Iris pigment epithelial cell (primary cell): ENCODE measurements around the gene INCENP.
"Not testable (repeated sequence)": the region's sequence is repeated elsewhere in the genome, so short reads cannot be mapped to it uniquely, and the experiment has no call there.

ENCODE experiments used
- DNase-seq: peaks from one replicate; pipeline ENCODE4 v3.0.0-alpha.2; 2011; ENCODE audit warnings: low read depth

INCENP gene

DNA sequence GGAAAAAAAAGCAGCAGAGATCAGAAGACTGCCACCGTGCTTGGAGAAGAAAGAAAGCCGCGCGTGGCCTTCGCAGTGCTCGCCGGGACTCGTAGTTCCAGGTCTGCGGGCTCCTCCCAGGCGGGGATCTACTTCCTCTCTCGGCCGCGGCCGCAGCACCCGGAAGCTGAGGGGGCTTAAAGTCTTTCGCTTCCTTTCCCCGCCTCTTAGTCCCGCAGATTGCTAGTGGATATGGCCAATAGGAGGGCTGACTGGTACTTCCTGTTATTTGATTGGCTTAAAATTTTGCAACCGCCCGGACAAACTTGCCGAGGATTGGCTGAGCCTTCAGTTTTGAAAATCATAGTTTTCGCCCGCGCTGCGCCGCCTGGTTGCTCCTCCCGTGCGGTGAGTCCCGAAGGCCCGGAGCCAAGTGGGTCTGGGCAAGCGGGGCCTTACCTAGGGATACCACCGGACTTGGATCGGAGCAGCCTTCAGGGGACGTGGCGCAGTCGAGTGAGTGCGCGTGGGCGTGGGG is at the start of gene INCENP:
Gene INCENP (plus strand): TSS at position 343 of the 517 bp plus-strand sequence. CDS start 4,151 bp downstream, outside the sequence.
- peak; percentile 99 for DNase-seq

DNA sequence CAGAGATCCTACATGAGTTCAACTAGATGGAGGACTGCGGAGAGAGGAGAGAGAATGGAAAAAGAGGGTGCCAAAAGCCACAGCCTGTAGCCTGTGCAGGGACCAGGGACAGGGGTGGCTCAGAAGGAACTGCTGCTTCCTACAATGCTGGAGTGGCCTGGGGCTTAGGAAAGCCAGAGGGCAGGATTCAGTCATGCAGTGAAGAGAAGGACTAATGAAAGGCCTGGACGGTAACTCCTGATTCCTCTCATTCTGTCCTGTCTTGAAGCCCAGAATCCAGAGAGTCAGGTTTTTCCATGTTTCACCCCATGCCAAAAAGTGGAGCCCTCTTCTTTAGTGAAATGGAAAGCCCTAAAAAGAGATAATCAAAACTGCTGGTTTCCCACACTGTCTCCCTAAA is 48.4 kb upstream of the INCENP start:
- DNase-seq, result no peak

DNA sequence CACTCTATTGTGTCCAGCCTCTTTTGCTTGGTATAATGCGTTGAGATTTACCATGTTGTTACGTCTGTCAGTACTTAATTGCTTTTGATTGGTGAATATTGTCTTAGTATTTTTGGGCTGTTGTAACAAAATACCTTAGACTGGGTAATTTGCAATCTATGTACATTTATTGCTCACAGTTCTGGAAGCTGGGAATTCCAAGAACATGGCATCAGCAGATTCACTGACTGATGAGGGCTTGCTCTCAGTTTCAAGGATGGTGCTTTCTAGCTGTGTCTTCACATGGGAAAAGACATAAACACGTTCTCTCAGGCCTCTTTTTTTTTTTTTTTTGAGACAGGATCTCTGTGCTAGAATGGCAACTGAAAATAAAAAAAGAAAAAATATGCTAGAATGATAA is 46.7 kb upstream of the INCENP start:
- DNase-seq, result no peak

DNA sequence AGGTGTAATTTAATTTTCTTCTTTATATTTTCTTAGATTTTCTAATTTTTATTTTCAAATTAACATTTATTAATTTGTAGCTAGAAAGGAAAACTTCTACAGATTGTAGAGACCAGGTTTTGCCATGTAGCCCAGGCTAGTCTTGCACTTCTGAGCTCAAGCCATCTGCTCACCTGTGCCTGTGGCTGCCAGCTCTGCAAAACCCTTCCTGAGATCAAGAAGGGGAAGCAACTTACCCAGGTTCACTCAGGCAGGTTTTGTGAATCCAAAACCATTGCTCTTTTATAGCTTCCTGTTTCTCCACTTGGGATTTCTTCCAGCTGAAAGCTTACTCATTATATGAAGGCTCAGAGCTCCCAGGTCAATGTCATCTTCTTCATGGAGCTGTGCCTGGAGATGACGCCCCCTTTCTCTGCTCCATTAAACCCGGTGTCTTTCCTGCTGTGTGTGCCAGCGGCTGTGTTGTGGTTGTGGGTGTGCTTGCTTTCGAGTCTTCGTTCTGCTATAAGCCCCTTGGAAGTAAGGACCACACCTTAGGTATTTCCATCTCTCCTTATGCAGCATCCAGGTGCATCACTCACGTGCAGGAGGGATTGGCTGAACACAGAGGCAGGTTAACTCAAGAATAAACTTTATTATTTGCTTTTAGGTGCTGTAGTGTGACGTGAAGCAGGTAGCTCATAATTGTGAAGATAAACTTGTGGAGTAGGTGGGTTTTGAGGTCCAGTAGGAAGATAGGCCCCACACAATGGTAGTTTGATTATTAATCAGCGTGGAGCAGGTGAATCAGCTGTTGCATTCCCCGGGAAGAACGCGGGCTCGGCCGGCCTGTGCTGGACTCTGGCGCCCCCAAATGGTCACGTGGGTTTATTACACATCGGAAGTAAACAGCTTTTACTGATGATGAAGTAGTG is 42.2 kb upstream of the INCENP start:
- DNase-seq, result peak; percentile 63

DNA sequence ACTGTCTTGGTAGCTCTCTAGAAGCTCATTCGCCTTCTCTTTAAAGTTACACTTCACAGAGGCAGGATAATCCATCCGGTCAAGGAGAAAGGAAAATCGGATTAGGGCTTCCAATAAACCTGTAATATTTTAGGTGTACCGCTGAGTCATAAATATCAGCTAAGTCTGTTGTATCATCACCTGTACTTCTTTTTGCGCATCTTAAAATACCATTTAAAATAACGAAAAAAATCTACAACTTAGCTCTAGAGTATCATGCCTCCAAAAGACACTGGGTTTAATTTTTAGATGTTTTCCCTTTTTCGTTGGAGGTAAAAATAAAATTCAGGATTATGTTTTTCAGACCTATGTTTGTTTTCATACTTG is 41.5 kb upstream of the INCENP start:
- no peak for DNase-seq

DNA sequence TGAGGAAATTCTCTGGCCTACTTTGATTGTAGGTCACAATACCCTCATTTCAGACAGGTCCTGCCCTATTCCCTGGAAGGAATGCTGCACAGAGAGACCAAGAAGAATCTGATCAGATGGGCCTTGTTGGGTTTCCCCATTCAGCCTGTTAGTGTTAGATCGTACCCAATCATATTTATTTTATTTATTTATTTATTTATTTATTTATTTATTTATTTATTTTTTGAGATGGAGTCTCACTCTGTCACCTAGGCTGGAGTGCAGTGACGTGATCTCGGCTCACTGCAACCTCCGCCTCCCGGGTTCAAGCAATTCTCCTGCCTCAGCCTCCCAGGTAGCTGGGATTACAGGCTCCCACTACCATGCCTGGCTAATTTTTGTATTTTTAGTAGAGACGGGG is 39.0 kb upstream of the INCENP start:
- not testable (repeated sequence) for DNase-seq

DNA sequence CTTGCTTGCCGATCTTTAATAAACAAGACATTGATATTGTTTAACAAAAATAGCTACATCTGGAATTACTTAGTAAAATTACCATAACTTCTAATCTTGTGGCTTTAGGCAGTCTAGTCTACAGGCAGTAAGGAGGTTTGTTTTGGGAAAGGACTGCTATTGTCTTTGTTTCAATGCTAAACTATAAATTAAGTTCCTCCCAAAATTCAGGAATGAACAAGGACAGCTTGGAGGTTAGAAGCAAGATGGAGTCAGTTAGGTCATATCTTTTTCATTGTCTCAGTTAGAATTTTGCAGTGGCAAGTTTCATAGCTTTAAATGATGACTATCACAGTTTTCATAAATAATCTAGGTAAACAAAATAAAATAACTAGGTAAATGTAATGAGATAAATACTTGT is 36.1 kb upstream of the INCENP start:
- DNase-seq, result no peak

DNA sequence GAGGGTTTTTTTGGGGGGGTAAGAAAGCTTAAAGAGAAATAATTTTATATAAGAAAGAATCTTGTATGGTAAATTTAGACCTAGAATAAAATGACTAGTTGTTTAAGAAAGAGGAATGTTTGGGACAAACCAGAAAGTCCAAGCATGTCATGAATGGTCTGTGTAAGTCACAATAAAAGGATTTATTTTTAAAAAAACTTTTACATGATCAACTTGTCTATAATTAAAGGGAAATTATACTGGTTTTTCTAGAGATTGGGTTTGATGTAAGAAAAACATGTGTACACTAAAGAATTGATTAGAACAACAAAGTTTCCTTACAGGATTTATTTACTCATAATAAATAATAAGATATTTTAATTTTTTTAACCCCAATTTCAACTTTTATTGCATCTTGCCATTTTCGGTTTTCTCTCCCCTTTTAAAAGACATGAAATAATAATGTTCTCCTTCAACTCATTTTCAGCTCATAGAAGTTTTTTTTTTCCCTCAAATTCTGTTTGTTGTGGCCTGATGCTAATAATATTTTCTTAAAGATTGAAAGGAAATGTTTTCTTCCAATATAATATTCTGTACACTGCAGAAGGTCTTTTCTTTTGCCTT is 35.4 kb upstream of the INCENP start:
- no peak for DNase-seq

DNA sequence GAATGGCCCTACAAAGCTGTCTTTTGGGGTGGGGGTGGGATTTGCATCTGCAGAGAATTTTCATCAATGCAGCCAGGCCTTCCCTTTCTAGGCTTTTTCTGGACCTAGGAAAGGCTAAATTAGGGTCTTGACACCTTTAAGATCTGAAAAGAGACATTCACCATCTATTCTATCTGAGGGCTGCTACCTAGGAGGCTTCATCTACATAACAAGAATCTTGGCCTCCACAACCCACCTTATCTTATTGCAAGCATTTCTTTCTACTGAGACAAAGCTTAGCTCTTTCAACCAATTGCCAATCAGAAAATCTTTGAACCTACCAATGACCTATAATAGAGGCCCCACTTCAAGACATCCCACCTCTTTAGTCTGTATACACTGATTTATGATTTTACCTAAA is 20.7 kb upstream of the INCENP start:
- DNase-seq, result no peak

DNA sequence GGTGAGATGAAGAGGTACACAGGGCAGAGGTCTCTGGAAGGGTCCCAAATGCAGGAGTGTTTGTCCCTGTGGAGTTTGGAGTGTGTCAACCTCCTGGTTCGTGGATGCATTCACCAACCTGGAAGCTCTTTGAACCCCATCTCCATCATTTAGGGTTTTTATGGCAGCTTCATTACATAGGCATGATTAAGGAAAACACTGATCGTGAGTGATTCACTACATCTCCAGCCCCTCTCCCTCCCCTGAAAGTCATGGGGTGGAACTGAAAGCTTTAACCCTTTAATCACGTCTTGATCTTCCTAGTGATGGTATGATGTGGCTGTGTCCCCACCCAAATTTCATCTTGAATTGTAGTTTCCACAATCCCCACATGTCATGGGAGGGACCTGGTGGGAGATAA is 19.8 kb upstream of the INCENP start:
- no peak for DNase-seq

DNA sequence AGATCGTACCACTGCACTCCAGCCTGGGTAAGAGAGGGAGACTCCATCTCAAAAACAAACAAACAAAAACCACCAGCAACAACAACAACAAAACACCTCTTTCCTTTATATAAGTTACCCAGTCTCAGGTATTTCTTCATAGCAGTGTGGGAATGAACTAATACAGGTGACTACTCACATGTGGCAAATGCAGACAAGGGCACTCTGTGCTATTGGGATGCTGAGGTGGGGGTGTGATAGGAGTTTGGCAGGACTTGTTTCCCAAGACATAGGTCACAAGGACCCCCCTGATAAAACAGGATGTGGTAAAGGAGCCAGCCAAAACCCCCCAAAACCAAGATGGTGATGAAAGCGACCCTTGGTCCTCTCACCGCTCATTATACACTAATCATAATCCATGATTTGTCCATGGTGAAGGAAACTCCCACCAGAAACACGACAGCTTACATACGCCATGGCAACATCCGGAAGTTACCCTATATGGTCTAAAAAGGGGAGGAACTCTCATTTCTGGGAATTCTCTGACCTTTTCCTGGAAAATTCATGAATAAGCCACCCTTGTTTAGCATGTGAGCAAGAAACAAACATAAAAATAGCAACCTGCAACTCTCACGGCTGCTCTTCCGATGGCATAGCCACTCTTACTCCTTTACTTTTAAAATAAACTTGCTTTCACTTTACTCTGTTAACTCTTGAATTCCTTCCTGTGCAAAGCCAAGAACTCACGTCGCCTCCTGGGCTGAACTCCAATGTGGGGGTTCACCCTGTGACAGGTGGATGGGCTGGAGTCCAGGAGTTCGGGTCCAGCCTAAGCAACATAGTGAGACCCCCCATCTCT is 18.8 kb upstream of the INCENP start:
- DNase-seq, result peak; percentile 57

DNA sequence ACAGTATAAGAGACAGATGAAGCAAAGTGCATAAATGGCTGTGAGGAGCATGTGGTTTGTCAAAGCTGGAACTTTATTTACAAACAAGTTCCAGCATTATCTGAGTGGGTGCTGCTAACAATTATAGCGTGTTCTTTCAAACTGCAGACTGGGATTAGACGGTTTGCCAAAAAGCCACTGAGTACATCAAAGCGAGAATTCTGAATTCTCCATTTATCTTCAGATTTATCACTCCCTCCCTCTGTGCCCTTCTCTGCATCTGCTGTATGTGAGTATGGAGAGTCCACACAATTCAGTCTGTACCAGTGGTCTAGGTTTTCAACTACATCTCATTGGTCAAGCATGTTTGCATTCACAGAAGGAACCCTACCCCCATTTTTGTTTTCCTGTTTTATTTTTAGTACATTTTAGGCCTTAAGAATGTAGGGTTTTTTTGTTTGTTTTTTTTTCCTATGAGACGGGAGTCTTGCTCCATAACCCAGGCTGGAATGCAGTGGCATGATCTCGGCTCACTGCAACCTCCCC is 18.1 kb upstream of the INCENP start:
- DNase-seq, result peak; percentile 55

DNA sequence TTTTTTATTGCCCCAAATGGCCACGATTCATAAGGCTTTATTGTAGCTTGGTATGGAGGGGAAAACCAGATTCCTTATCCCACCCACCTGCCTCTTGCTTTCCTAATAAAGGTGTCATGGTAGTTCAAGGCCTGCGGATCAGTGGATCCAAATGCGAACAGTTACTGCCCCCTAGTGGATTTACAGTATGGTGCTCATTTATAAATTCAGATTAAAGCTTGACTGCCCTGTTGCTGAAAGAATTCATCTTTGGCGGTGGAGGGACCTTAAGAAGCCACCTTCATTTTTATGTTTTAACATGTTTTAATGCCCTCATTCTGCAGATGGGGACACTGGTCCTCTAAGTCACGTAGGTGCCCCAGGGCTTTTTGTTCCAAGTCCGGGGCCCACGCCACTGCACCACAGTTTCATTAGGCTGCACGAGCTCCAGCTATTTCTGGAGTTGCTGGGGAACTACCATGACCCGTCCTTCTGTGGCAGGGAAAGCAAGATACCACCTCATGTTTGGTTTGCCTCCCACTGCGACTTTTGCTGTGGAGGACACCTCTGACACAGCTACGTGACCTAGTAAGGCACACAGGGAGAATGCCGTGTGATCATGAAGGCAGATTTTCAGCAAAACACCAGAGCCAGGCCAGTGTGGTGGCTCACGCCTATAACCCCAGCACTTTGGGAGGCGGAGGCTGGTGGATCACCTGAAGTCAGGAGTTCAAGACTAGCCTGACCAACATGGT is 15.6 kb upstream of the INCENP start:
- peak; percentile 62 for DNase-seq

DNA sequence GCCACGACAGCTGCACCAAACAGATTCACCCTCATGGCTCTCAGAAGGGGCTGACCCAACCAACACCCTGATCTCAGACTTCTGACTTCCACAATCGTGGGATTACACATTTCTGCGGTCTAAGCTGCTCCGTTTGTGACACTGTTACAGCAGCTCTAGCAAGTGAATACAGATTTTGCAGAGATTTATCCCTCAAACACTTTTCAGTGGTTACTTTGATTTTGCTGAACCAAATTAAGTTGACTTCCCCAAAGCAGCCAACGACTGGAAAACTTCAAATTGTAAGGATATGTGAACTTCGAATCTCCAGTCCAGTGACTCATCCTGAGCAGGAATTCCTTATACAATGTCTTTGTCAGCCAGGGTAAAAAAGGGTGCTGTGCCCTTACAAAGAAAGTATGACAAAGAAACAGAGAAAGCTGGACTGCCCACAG is 14.8 kb upstream of the INCENP start:
- peak; percentile 36 for DNase-seq

DNA sequence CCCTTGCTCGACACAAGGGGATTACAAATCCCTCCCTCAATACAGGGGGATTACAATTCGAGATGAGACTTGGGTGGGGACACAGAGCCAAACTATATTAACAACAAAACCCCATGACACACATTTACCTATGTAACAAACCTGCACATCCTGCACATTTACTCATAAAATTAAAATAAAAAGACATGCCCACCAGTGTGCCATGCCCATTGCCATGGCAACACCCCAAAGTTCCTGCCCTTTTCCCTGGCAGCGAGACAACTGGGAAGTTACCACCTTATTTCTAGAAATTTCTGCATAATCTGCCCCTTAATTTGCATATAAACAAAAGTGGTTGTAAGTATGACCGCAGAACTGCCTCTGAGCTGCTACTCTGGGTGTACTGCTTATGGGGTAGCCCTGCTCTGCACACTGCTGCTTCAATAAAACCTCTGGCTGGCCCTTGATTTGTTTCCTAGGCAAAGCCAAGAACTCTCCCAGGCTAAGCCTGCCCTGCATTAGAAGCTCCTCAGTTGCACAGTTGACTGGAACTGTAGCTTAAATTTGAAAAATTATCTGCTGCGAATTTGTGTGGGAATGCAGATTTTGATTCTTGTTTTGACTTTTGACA is 8.6 kb upstream of the INCENP start:
- DNase-seq, result no peak

DNA sequence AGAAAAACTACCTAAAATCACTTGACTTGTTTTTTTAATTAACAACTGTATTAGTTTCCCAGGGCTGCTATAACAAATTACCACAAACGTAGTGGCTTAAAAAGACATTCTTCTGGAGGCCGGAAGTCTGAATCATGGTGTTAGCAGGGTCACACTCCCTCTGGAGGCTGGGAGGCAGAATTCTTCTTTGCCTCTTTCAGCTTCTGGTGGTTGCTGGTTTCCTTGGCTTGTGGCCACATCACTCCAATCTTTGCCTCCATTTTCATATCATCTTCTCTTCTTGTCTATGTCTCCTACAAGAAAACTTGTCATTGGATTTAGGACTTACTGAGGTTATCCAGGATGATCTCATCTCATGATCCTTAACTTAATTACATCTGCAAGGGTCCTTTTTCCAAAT is 7.4 kb upstream of the INCENP start:
- DNase-seq, result no peak

DNA sequence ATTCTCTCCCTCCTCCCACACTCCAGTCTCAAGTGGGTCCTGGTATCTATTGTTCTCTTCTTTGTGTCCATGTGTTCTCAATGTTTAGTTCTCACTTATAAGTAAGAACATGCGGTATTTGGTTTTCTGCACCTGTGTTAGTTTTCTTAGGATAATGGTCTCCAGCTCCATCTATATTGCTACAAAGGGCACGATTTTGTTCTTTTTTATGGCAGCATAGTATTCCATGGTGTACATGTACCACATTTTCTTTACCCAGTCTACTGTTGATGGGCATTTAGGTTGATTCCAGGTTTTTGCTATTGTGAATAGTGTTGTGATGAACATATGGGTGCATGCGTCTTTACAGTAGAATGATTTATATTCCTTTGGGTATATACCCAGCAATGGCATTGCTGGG is 4.2 kb upstream of the INCENP start:
- no peak for DNase-seq

DNA sequence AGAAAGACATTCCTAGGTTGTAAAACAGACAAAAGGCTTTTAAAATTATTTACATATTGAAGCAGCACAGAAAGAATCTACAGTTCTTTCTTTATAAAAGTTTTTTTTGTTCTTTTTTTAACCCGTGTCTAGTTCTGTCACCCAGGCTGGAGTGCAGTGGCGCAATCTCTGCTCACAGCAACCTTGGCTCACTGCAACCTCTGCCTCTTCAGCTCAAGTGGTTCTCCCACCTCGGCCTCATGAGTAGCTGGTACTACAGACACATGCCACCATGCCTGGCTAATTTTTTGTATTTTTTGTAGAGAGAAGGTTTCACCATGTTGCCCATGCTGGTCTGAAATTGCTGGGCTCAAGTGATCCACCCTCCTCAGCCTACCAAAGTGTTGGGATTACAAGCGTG is 3.8 kb upstream of the INCENP start:
- DNase-seq, result no peak

DNA sequence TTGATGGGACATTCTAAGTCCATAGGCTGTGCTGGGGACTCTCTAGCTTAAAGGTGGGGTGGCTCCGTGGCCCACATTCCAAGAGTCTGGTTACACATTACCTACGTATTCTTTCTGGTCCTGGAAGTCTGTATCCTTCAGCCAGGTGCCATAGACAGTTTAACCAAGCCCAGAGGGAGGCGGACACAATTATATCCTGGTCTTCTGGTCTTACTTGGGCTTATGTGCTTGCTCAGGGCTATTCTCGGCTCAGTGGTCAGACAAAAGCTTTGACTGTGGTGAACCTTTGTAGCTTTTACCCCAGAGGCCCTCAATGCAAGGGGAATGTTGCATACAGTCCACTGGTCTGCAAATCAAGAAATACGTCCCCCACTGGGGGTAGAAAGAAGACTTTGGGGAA is 3.4 kb upstream of the INCENP start:
- no peak for DNase-seq

DNA sequence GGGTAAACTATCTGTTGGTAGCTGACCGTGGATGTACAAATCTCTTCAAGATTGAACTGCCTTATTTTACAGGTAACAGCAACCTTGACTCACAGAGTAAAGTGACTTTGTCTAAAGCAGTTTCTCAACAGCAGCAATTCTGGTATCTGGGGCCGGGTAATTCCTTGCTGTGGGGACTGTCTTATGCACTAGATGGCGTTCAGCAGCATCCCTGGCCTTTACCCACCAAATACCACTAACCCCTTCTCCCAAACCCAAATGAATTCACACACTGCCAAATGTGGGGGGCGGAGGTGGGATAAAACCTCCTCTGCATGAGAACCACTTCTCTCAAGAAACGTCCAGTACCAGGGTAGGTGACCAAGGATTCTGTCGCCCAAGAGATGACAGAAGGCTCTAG is 1.7 kb upstream of the INCENP start:
- no peak for DNase-seq
